H9 (cell line): ENCODE results near the gene SGCD. TPM values are rescaled to one million over a fixed set of nuclear protein-coding genes. Genes with fewer than 3 reads are reported as not detected.

Source experiments
- DNase-seq: peaks from one replicate; pipeline ENCODE4 v3.0.0-alpha.2; 2017
- H2AFZ ChIP-seq: one replicate; pipeline ENCODE4 v1.6.1; 2013; ENCODE audit warnings: mild to moderate bottlenecking, low read length, control low read depth, moderate library complexity
- H2AK5ac ChIP-seq: 2 replicates; pipeline ENCODE4 v1.6.1; 2013; ENCODE audit warnings: low read length, control low read depth, mixed read lengths; ENCODE audit not compliant: insufficient read length
- H2BK120ac ChIP-seq: one replicate; pipeline ENCODE4 v1.6.1; 2013; ENCODE audit warnings: low read depth, mild to moderate bottlenecking, low read length, control low read depth, inconsistent platforms; ENCODE audit not compliant: poor library complexity, severe bottlenecking
- H2BK12ac ChIP-seq: 2 replicates; pipeline ENCODE4 v1.6.1; 2013; ENCODE audit warnings: low read length, control low read depth, mixed read lengths, low read depth; ENCODE audit not compliant: insufficient read length
- H2BK15ac ChIP-seq: 2 replicates; pipeline ENCODE4 v1.6.1; 2013; ENCODE audit warnings: low read depth, low read length, control low read depth
- H2BK20ac ChIP-seq: one replicate; pipeline ENCODE4 v1.6.1; 2013; ENCODE audit warnings: low read depth, mild to moderate bottlenecking, low read length, control low read depth, inconsistent platforms; ENCODE audit not compliant: poor library complexity, severe bottlenecking
- H2BK5ac ChIP-seq: 2 replicates; pipeline ENCODE4 v1.6.1; 2013; ENCODE audit warnings: low read length, control low read depth, mixed read lengths; ENCODE audit not compliant: insufficient read length
- H3K14ac ChIP-seq: 2 replicates; pipeline ENCODE4 v1.6.1; 2013; ENCODE audit warnings: low read length, control low read depth; ENCODE audit not compliant: insufficient read depth
- H3K18ac ChIP-seq: 2 replicates; pipeline ENCODE4 v1.6.1; 2013; ENCODE audit warnings: low read depth, mild to moderate bottlenecking, mixed read lengths, low read length, control low read depth; ENCODE audit not compliant: insufficient read length
- H3K23ac ChIP-seq: 2 replicates; pipeline ENCODE4 v1.6.1; 2013; ENCODE audit warnings: low read length, control low read depth, mixed read lengths, low read depth; ENCODE audit not compliant: insufficient read length
- H3K23me2 ChIP-seq: 2 replicates; pipeline ENCODE4 v1.6.1; 2013; ENCODE audit warnings: low read depth, mild to moderate bottlenecking, mixed read lengths, low read length, control low read depth; ENCODE audit not compliant: insufficient read length, poor library complexity, severe bottlenecking
- H3K27ac ChIP-seq: 2 replicates; pipeline ENCODE4 v1.5.1; 2013; ENCODE audit warnings: low read length, control low read depth, mixed read lengths, low read depth; ENCODE audit not compliant: insufficient read length
- H3K27me3 ChIP-seq: 2 replicates; pipeline ENCODE4 v1.6.1; 2013; ENCODE audit warnings: low read length, control low read depth, inconsistent platforms; ENCODE audit not compliant: insufficient read depth
- H3K4ac ChIP-seq: 2 replicates; pipeline ENCODE4 v1.6.1; 2013; ENCODE audit warnings: low read depth, mild to moderate bottlenecking, control low read depth, inconsistent platforms, low read length, moderate library complexity
- H3K4me1 ChIP-seq: 2 replicates; pipeline ENCODE4 v1.6.1; 2013; ENCODE audit warnings: low read length, control low read depth, inconsistent platforms; ENCODE audit not compliant: insufficient read depth
- H3K4me2 ChIP-seq: 2 replicates; pipeline ENCODE4 v1.6.1; 2013; ENCODE audit warnings: low read length, control low read depth, mixed read lengths; ENCODE audit not compliant: insufficient read length, insufficient read depth
- H3K56ac ChIP-seq: 2 replicates; pipeline ENCODE4 v1.6.1; 2013; ENCODE audit warnings: low read depth, mild to moderate bottlenecking, mixed read lengths, low read length, control low read depth; ENCODE audit not compliant: insufficient read length
- H3K79me1 ChIP-seq: 2 replicates; pipeline ENCODE4 v1.6.1; 2013; ENCODE audit warnings: low read depth, mild to moderate bottlenecking, moderate library complexity, low read length, control low read depth, inconsistent platforms; ENCODE audit not compliant: insufficient read depth, poor library complexity, severe bottlenecking
- H3K79me2 ChIP-seq: 2 replicates; pipeline ENCODE4 v1.6.1; 2013; ENCODE audit warnings: low read length, control low read depth, inconsistent platforms; ENCODE audit not compliant: insufficient read depth
- H3K9ac ChIP-seq: 2 replicates; pipeline ENCODE4 v1.6.1; 2013; ENCODE audit warnings: low read length, control low read depth, mixed read lengths; ENCODE audit not compliant: insufficient read length; ENCODE audit errors: extremely low read depth
- H3K9me3 ChIP-seq: one replicate; pipeline ENCODE4 v1.6.1; 2013; ENCODE audit warnings: low read depth, low read length, inconsistent platforms; ENCODE audit not compliant: control insufficient read depth
- H3T11ph ChIP-seq: one replicate; pipeline ENCODE4 v1.6.1; 2013; ENCODE audit warnings: mild to moderate bottlenecking, low read length, control low read depth, inconsistent platforms
- H4K20me1 ChIP-seq: one replicate; pipeline ENCODE4 v1.6.1; 2013; ENCODE audit not compliant: control insufficient read depth, insufficient read length, insufficient read depth
- H4K5ac ChIP-seq: 2 replicates; pipeline ENCODE4 v1.6.1; 2013; ENCODE audit warnings: low read depth, mild to moderate bottlenecking, mixed read lengths, low read length, control low read depth; ENCODE audit not compliant: insufficient read length
- H4K8ac ChIP-seq: replicated peaks from 2 replicates; pipeline ENCODE4 v1.6.1; 2013; ENCODE audit warnings: low read length, control low read depth, mixed read lengths, low read depth; ENCODE audit not compliant: insufficient read length
- H4K91ac ChIP-seq: 2 replicates; pipeline ENCODE4 v1.6.1; 2013; ENCODE audit warnings: low read depth, mild to moderate bottlenecking, moderate library complexity, mixed read lengths, low read length, control low read depth; ENCODE audit not compliant: insufficient read length
- H3K27ac Mint-ChIP-seq, 3 experiments: 2 replicates in 2 of 3; 3 replicates in 1 of 3; pipeline ENCODE4 v1.8.0; 2020 to 2021; ENCODE audit warnings: mixed read lengths in 3 of 3, mild to moderate bottlenecking in 1 of 3, moderate library complexity in 1 of 3
- H3K27me3 Mint-ChIP-seq: 2 replicates; pipeline ENCODE4 v1.8.0; 2021; ENCODE audit warnings: low read depth, mild to moderate bottlenecking, moderate library complexity, mixed read lengths
- H3K36me3 Mint-ChIP-seq, 3 experiments: 2 replicates in 2 of 3; 3 replicates in 1 of 3; pipeline ENCODE4 v1.8.0; 2020 to 2021; ENCODE audit warnings: low read depth in 3 of 3, mixed read lengths in 3 of 3; ENCODE audit not compliant: insufficient read depth in 1 of 3
- H3K4me1 Mint-ChIP-seq, 2 experiments: 2 replicates each; pipeline ENCODE4 v1.8.0; 2020; ENCODE audit warnings: mixed read lengths in 2 of 2
- H3K4me3 Mint-ChIP-seq, 2 experiments: 2 replicates in 1 of 2; 3 replicates in 1 of 2; pipeline ENCODE4 v1.8.0; 2020 to 2021; ENCODE audit warnings: mild to moderate bottlenecking in 2 of 2, mixed read lengths in 2 of 2, moderate library complexity in 1 of 2
- H3K9me3 Mint-ChIP-seq, 2 experiments: 2 replicates in 1 of 2; 3 replicates in 1 of 2; pipeline ENCODE4 v1.8.0; 2020; ENCODE audit warnings: mild to moderate bottlenecking in 2 of 2, mixed read lengths in 2 of 2, moderate library complexity in 1 of 2
- WGBS: extraction: QIAGEN DNeasy Blood & Tissue Kit; methylation state at CpG from one replicate; pipeline ENCODE4 v1.1.7; 2013; ENCODE audit warnings: missing lambda C conversion rate, low lambda C conversion rate, mixed read lengths; ENCODE audit not compliant: insufficient read length; ENCODE audit errors: extremely low coverage; 5-methylcytosine and 5-hydroxymethylcytosine counted together
- total RNA-seq: library from RNA; stranded (reverse); gene quantifications from 2 replicates; pipeline ENCODE4 v1.2.1, GENCODE V29; 2021
- TF ChIP-seq, protein P1 (sequence below): fragments of 200-600 bp; sonication (generic); conservative IDR thresholded peaks from 3 replicates; pipeline ENCODE4 v1.8.0; 2021; ENCODE audit warnings: antibody characterized with exemption, mild to moderate bottlenecking

Gene SGCD
- total RNA-seq, 1 experiment from 2014 or later = 0.11 TPM

DNA sequence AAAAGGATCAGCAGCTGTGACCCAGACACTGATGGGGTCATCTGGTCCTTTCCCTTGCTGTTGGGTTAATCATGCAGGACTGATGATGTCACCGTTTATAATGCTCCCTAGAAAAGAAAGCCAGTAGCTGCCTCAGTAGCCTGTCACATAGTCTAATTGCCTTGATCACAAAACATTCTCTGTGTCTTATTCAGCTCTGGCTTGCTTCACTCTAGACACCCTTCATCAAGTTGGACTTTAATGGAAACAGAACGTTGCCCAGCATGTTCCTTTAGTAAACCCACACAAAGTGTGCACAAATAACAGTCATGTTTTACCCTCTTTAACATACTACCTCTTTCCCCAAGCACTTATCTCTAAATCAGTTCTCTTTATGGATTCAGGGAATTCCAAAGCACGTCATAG is 170.8 kb downstream of the SGCD start:
- Histone ChIP-seq H3K4ac (no peak overlapping the region), H3K9ac (no peak overlapping the region), H2BK5ac (no peak overlapping the region), H3K4me1 (no peaks in the 10 kb centered on the region; the same call in 1 of the 2 replicates), H2BK12ac (no peak overlapping the region), H2BK15ac (no peak overlapping the region), H2BK20ac (no peak overlapping the region), H3K27ac (no peak overlapping the region), H3K14ac (no peak overlapping the region), H4K5ac (no peak overlapping the region), H3K56ac (no peak overlapping the region), H3K23me2 (no peaks in the 10 kb centered on the region), H3T11ph (no peak overlapping the region), H3K23ac (no peak overlapping the region), H2BK120ac (no peak overlapping the region), H4K8ac (no peak overlapping the region), H3K79me1 (no peaks in the 10 kb centered on the region), H4K20me1 (no peaks in the 10 kb centered on the region), H3K79me2 (no peaks in the 10 kb centered on the region), H2AK5ac (no peak overlapping the region), H3K9me3 (no peaks in the 10 kb centered on the region), H4K91ac (no peak overlapping the region), H3K4me2 (no peak overlapping the region), H3K27me3 (no peaks in the 10 kb centered on the region), H2AFZ (no peak overlapping the region), H3K18ac (no peak overlapping the region)
- DNase-seq = no peak
- TF ChIP-seq, protein P1, sequence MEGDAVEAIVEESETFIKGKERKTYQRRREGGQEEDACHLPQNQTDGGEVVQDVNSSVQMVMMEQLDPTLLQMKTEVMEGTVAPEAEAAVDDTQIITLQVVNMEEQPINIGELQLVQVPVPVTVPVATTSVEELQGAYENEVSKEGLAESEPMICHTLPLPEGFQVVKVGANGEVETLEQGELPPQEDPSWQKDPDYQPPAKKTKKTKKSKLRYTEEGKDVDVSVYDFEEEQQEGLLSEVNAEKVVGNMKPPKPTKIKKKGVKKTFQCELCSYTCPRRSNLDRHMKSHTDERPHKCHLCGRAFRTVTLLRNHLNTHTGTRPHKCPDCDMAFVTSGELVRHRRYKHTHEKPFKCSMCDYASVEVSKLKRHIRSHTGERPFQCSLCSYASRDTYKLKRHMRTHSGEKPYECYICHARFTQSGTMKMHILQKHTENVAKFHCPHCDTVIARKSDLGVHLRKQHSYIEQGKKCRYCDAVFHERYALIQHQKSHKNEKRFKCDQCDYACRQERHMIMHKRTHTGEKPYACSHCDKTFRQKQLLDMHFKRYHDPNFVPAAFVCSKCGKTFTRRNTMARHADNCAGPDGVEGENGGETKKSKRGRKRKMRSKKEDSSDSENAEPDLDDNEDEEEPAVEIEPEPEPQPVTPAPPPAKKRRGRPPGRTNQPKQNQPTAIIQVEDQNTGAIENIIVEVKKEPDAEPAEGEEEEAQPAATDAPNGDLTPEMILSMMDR = no peak
- H3K4me1 Mint-ChIP-seq = peaks cover 4 to 11% of the 10 kb centered on the region in 2 experiments
- no peaks in the 10 kb centered on the region for H3K36me3 Mint-ChIP-seq
- no peaks in the 10 kb centered on the region for H3K27me3 Mint-ChIP-seq
- H3K9me3 Mint-ChIP-seq = no peaks in the 10 kb centered on the region; a peak in 1 of 5 replicates
- no CpG with 5 or more reads among the region's 3 CpGs for WGBS
- H3K27ac Mint-ChIP-seq = no peak overlapping the region
- H3K4me3 Mint-ChIP-seq = no peak overlapping the region
